ENCODE measurements around the gene BANP.
A peak's percentile ranks its signal among the peaks of the same experiment; 100 is the strongest.
"Not testable (repeated sequence)": the region's sequence is repeated elsewhere in the genome, so short reads cannot be mapped to it uniquely, and the experiment has no call there.

Gene BANP

DNA sequence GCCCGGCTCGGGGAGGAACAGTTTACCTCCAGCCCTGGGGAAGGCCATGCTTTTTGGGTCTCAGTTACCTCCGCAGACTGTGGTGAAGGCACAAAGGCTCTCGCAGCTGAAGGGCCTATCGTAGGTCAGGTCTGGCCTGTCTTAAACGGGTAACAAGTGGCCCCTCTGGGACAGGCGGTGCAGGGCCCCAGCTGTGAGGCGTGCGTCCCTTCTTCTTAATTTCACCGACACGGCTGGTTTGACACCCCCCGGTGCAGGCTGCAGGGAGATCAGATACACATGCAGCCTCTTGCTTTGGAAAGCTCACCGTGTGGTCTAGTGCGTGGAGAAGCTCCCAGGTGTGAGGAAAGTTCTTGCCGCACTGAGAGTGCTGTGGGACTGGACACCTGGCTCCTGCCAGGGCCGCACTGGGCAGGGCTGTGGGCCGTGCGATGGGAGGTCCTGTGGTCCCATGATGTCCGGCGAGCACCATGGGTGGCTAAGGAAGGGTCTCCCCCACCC lies 162.4 kb downstream of the BANP start:
- ATAC-seq (ENCODE audit: low read depth) = no peak
- Histone ChIP-seq H3K27me3 (ENCODE audit: insufficient read depth, poor library complexity, severe bottlenecking) (no peaks in the 10 kb centered on the region), H3K36me3 (ENCODE audit: low read depth) (no peaks in the 10 kb centered on the region), H3K4me1 (ENCODE audit: insufficient read depth, poor library complexity, severe bottlenecking) (peaks cover 6% of the 10 kb centered on the region), H3K9me3 (ENCODE audit: severe bottlenecking) (no peaks in the 10 kb centered on the region), H3K4me3 (ENCODE audit: severe bottlenecking) (no peak overlapping the region), H3K27ac (ENCODE audit: poor library complexity, severe bottlenecking) (no peak overlapping the region)
- TF ChIP-seq, protein P1, sequence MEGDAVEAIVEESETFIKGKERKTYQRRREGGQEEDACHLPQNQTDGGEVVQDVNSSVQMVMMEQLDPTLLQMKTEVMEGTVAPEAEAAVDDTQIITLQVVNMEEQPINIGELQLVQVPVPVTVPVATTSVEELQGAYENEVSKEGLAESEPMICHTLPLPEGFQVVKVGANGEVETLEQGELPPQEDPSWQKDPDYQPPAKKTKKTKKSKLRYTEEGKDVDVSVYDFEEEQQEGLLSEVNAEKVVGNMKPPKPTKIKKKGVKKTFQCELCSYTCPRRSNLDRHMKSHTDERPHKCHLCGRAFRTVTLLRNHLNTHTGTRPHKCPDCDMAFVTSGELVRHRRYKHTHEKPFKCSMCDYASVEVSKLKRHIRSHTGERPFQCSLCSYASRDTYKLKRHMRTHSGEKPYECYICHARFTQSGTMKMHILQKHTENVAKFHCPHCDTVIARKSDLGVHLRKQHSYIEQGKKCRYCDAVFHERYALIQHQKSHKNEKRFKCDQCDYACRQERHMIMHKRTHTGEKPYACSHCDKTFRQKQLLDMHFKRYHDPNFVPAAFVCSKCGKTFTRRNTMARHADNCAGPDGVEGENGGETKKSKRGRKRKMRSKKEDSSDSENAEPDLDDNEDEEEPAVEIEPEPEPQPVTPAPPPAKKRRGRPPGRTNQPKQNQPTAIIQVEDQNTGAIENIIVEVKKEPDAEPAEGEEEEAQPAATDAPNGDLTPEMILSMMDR (IDR thresholded peaks at IDR 0.05; ENCODE audit: poor library complexity, severe bottlenecking) = no peak
- DNase-seq (ENCODE audit: low spot score) = no peak

DNA sequence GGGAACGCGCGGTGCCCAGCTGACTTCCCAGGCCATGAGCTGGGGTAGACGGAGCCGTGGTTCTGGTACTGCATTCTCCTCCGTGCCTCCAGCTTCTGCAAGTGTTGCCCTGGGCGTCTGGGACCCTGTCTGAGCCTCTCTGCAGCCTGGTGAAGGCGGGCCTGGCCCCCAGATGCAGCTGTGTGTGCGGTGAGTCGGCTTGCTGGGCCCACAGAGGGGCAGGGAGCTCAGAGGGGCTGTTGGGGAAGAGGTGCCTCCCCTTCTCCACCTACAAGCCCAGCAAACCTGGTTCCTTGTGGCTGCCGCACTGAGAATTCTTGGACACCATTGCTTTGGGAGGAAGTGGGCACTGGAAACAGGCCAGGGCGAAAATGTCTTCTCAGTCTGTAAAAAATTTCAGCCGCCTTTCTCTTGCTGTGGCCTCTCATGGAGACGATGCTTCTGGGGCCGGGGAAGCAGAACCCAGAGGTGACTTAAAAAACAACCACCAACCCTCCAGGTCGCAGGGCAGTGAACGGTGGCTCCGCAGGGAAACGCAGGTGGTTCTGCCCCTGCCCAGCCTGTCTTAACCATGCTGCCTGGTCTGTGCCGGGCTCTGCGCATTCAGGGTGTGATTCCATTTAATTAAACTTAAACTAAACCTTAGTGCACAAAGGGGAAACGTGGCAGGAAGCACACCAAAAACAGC lies 163.5 kb downstream of the BANP start:
- not testable (repeated sequence) for H3K27ac ChIP-seq (ENCODE audit: poor library complexity, severe bottlenecking); H3K4me3 ChIP-seq (ENCODE audit: severe bottlenecking); ATAC-seq (ENCODE audit: low read depth); H3K9me3 ChIP-seq (ENCODE audit: severe bottlenecking); DNase-seq (ENCODE audit: low spot score); H3K27me3 ChIP-seq (ENCODE audit: insufficient read depth, poor library complexity, severe bottlenecking); H3K36me3 ChIP-seq (ENCODE audit: low read depth)
- H3K4me1 ChIP-seq (ENCODE audit: insufficient read depth, poor library complexity, severe bottlenecking) = peaks cover 13% of the 10 kb centered on the region

DNA sequence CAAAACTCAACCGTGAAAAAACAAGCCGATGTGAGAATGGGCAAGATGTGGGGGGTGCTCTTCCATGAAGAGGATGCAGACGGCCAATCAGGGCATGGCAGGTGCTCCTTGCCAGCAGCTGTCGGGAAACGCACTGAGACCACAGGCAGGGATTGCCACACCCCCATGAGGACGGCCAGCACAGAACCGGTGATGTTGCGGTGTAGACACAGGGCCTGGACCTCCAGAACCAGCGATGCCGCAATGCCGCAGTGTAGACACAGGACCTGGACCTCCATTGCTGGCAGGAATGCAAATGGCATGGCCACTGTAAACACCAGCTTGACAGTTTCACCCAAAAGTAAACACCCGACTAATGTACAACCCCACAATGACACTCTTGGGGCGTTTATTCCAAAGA lies 164.9 kb downstream of the BANP start:
- TF ChIP-seq, protein P1 (IDR thresholded peaks at IDR 0.05; ENCODE audit: poor library complexity, severe bottlenecking) = no peak
- Histone ChIP-seq H3K4me1 (ENCODE audit: insufficient read depth, poor library complexity, severe bottlenecking) (peaks cover 13% of the 10 kb centered on the region), H3K9me3 (ENCODE audit: severe bottlenecking) (no peaks in the 10 kb centered on the region), H3K27ac (ENCODE audit: poor library complexity, severe bottlenecking) (no peak overlapping the region), H3K36me3 (ENCODE audit: low read depth) (no peaks in the 10 kb centered on the region), H3K4me3 (ENCODE audit: severe bottlenecking) (no peak overlapping the region), H3K27me3 (ENCODE audit: insufficient read depth, poor library complexity, severe bottlenecking) (no peaks in the 10 kb centered on the region)
- ATAC-seq (ENCODE audit: low read depth) = no peak
- DNase-seq (ENCODE audit: low spot score) = no peak

DNA sequence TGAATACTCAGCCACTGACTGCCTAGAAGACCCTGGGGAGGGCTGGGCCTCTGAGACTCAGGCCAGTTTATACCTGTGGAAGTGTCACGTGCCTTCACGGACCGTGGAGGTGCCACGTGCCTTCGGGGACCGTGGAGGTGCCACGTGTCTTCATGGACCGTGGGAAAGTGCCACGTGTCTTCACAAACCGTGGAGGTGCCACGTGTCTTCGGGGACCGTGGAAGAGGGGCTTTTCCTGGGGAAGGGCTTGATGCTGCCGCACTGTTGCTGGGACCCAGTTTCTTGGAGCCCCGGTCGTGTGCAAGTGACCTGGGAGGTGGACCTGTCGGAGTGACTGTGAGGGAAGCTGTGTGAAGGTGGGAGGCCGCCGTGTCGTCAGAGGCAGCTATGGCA lies 166.2 kb downstream of the BANP start:
- TF ChIP-seq, protein P1 (IDR thresholded peaks at IDR 0.05; ENCODE audit: poor library complexity, severe bottlenecking) = no peak
- no peaks in the 10 kb centered on the region for H3K36me3 ChIP-seq (ENCODE audit: low read depth)
- peaks cover 13% of the 10 kb centered on the region for H3K4me1 ChIP-seq (ENCODE audit: insufficient read depth, poor library complexity, severe bottlenecking)
- no peak overlapping the region for H3K27ac ChIP-seq (ENCODE audit: poor library complexity, severe bottlenecking)
- no peak overlapping the region for H3K4me3 ChIP-seq (ENCODE audit: severe bottlenecking)
- H3K27me3 ChIP-seq (ENCODE audit: insufficient read depth, poor library complexity, severe bottlenecking) = no peaks in the 10 kb centered on the region
- no peak for DNase-seq (ENCODE audit: low spot score)
- no peaks in the 10 kb centered on the region for H3K9me3 ChIP-seq (ENCODE audit: severe bottlenecking)
- ATAC-seq (ENCODE audit: low read depth) = no peak

DNA sequence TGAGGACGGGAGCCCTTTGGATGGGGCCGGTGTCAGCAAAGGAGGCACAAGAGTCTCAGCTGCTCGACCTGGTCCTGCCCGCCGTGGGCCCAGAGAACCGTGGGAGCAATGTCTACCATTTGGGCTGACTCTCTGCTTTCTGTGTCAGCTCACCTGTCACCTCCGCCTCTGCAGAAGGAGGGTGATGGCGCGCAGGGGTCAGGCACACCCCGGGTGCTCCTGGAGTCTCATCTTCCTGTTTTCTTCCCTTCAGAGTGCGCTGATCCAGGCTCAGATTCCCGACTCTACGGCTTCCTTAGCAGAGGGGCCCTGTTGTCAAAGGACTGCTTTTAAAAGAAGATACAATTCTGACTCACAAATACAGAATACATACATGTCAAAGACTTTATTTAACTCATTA lies 167.1 kb downstream of the BANP start:
- ATAC-seq (ENCODE audit: low read depth) = peak; percentile 30; the same call in 2 of the 3 replicates
- TF ChIP-seq, protein P1 (IDR thresholded peaks at IDR 0.05; ENCODE audit: poor library complexity, severe bottlenecking) = no peak
- Histone ChIP-seq H3K9me3 (ENCODE audit: severe bottlenecking) (no peaks in the 10 kb centered on the region), H3K36me3 (ENCODE audit: low read depth) (no peaks in the 10 kb centered on the region), H3K4me3 (ENCODE audit: severe bottlenecking) (no peak overlapping the region), H3K27me3 (ENCODE audit: insufficient read depth, poor library complexity, severe bottlenecking) (no peaks in the 10 kb centered on the region), H3K4me1 (ENCODE audit: insufficient read depth, poor library complexity, severe bottlenecking) (peaks cover 13% of the 10 kb centered on the region), H3K27ac (ENCODE audit: poor library complexity, severe bottlenecking) (peak overlapping the region; percentile 7)
- no peak for DNase-seq (ENCODE audit: low spot score)

DNA sequence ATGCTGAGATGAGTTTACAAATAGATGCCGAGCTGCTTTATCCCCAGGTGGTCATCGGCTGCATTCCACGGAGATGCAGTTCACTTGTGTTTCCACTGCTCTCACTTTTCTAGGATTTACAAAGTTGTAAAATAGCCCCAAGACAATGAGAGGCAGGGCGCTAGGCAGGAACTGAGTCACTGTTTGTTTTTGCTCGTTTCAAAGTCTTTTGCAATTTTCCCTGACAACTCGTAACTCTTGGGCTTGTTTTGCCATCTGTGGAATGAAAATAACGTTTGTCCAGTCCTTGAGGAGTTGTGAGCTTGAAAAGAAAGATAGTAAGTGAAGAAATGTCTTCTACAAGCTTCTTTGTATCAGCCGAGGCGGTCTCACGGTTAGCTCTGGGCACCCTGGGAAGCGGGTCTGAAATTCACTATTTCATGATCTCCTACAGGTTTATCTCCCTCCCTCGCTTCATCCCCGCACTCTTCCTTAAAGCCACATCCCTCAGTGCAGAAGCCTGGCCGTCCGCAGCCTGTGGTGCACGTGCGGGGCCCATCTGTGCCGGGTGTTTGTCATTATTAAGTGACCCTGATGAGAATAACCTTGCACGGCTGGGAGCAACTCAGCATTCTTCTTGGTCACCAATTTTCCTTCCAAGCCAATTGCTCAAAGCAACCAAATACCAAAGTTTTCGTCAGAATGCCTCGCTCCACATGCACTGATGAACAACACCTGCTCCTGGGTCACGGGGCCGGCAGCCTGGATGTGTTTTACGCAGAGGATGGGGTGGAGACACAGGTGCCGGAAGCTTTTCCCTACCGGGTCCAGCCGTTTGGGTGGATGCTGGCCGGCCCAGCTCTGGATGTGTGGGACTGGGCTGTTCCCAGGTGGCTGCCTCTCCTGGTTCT lies 167.9 kb downstream of the BANP start:
- ATAC-seq (ENCODE audit: low read depth) = peak; percentile 98

DNA sequence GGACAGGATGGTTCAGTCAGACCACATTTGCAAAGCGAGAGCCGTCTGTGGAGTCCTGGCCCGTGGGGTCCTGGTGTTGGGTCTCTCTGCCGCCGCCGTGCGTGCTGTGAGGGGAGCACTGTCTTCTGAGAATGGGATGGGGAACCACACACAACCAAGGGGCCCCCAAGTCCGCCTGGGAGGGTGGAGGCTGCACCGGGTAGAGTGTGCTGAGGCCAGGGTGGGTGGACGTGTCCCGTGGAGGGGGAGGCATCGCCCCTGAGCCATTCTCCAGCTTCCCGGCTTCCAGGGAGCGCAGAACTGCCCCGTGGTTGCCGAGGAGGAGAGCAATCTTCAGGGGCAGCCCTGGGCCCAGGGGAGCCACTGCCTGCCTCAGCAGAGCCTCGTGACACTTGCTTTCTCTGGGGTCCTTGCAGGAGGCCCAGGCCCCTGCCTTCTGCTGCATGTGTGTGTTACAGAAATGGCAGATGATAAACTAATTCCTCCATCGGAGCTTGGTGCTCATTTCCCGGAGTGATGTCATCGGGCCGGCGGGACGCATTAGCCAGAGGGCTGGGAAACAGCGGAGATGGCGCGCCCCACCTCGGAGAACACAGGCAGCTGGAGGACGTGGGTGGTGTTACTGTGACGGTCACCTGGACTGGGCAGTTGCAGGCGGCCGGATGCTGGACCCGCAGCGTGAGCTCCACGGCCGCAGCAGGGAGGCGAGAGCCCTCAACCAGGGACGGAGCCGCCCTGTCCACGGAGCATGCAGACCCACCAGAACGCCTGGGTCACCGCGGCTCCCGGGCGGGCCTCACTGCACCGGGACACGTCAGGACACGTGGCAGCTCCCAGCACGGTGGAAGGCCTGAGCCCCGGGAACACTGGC lies 168.9 kb downstream of the BANP start:
- H3K36me3 ChIP-seq (ENCODE audit: low read depth); H3K4me3 ChIP-seq (ENCODE audit: severe bottlenecking); DNase-seq (ENCODE audit: low spot score); ATAC-seq (ENCODE audit: low read depth); H3K27me3 ChIP-seq (ENCODE audit: insufficient read depth, poor library complexity, severe bottlenecking); H3K27ac ChIP-seq (ENCODE audit: poor library complexity, severe bottlenecking); H3K9me3 ChIP-seq (ENCODE audit: severe bottlenecking): not testable (repeated sequence)
- peaks cover 13% of the 10 kb centered on the region for H3K4me1 ChIP-seq (ENCODE audit: insufficient read depth, poor library complexity, severe bottlenecking)

More for the DNA sequence above, 167.9 kb downstream of the BANP start:
- peak overlapping the region; percentile 7 for H3K27ac ChIP-seq (ENCODE audit: poor library complexity, severe bottlenecking)
- DNase-seq (ENCODE audit: low spot score); H3K9me3 ChIP-seq (ENCODE audit: severe bottlenecking); H3K36me3 ChIP-seq (ENCODE audit: low read depth); H3K27me3 ChIP-seq (ENCODE audit: insufficient read depth, poor library complexity, severe bottlenecking); H3K4me3 ChIP-seq (ENCODE audit: severe bottlenecking): not testable (repeated sequence)
- H3K4me1 ChIP-seq (ENCODE audit: insufficient read depth, poor library complexity, severe bottlenecking) = peaks cover 13% of the 10 kb centered on the region

Data from RWPE2 (cell line).